PC-9 (cell line): Measurements from ENCODE around the gene ZDHHC3.

ENCODE experiments used
- CTCF ChIP-seq: fragments of 200-600 bp; sonication (generic); conservative IDR thresholded peaks from 2 replicates; pipeline ENCODE4 v1.6.1; 2017; ENCODE audit warnings: mixed run types, antibody characterized with exemption, mild to moderate bottlenecking, moderate library complexity
- EZH2 ChIP-seq: fragments of 200-600 bp; sonication (generic); IDR thresholded peaks from 2 replicates; pipeline ENCODE4 v1.8.0; 2017; ENCODE audit warnings: antibody characterized with exemption, low read depth

GRCh38 chr3:44992555-44993470, 16.8 kb upstream of the ZDHHC3 start:
- TF ChIP-seq CTCF (peak; percentile 69), EZH2 (no peak)
